Hindlimb muscle (tissue), 1 donor: Measurements from ENCODE around the gene PLD6. TPM values are rescaled to one million over a fixed set of nuclear protein-coding genes. Genes with fewer than 3 reads are reported as not detected.
"Not testable (repeated sequence)": the region's sequence is repeated elsewhere in the genome, so short reads cannot be mapped to it uniquely, and the experiment has no call there.

Experiments used
- DNase-seq: peaks from one replicate; pipeline ENCODE4 v3.0.0-alpha.2; 2013
- polyA plus RNA-seq: library from polyadenylated mRNA; unstranded; fragments of 120-200 nt; gene quantifications from one replicate; pipeline ENCODE4 v1.2.1, GENCODE V29; 2013; ENCODE audit not compliant: insufficient read length

PLD6 gene
- polyA plus RNA-seq, 1 donor: 5.0 TPM

DNA sequence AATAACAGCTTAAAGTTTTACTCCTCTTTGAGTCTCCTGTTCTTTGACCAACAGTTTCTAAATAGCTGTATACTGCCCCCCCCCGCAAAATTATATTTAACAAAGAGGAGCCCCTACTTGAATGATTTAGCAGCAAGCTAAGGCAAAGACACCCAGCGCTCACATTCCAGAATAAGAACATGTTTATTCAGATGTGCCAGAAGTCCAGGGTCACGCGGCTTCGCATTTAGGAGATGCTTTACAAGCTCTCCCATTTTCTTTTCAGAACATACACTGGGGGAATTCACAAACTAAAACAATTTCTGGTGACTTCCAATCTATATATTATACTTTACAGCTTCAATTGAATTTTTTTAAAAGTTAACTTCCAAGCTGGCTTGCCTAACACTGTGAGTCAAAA is 5.3 kb downstream of the PLD6 start:
- no peak for DNase-seq

DNA sequence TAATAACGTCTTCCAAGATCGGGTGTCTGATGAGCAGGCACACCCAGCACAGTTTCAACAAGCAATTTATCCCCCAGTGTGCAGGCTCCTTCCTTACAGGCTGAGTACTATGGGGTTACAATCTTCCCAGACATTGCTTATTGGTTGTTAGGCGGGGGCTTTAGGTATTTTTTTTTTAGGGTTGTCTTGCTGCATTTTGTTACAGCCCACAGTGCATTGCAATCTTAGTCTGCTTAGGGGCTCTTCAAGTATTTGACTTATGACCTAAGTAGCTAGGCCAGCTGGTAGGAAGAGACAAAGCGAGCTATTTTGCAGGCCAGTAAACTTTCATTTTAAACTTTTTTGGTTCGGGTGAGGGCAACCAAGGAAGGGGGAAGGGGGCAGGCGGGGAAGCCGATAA is 5.8 kb downstream of the PLD6 start:
- no peak for DNase-seq

DNA sequence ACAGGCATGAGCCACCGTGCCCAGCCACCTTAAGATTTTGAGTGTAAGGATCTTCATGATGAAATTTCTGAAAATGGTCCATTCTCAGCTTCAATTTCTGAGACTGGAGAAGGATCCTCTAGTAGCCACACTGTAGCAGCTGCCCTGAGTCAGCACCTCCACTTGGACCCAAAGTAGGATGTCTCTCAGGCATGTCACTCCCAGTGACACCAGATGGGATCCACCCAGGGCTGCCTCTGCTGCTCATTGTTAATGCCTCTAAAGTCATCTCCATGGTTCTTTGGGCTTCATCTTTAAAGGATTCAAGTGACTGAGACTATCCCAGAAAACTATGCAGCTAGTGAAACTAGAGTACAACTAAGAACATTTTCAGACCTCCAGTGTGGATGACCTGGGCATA is 7.9 kb downstream of the PLD6 start:
- DNase-seq: no peak

DNA sequence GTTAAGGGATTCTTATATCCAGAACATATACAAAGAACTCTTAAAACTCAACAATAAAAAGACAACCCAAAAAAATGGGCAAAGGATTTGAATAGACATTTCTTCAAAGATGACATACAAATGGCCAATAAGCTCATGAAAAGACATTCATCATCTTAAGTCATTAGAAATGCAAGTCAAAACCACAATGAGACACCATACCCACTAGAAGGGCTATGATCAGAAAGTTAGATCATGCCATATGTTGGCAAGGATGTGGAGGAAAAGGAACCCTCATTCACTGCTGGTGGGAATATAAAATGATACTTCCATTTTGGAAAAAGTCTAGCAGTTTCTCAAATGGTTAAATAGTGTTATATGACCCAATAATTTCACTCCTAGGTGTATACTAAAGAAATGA is 9.4 kb downstream of the PLD6 start:
- DNase-seq: no peak

DNA sequence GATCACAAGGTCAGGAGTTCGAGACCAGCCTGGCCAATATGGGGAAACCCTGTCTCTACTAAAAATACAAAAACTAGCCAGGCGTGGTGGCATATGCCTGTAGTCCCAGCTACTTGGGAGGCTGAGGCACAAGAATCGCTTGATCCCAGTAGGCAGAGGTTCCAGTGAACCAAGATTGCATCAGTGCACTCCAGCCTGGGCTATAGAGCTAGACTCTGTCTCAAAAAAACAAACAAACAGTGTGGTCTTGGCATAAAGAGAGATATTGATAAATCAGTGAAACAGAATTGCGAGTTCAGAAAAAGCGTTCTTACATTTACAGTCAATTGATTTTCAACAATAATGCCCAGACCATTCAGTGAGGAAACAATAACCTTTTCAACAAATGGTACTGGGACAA is 10.7 kb downstream of the PLD6 start:
- DNase-seq: not testable (repeated sequence)

DNA sequence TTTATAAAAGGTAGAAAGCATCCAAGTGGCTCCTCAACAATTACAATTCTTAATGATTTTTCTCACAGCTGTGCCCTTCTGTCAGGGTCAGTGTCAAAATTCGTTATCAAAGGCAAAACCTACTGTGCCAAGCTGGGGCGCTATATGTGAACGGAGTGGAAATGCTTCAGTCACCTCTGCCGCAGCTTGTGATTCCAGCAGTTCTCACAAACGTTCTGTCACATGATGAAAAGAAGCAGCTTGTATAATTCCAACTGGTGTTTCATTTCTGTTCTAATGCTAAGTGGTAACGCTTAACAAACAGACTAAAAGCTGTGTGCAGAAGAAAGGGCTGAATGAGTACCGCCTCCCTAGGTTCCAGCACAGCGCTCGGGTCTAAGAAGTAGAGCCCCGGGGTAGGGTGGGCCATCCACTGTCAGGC is 14.2 kb downstream of the PLD6 start:
- DNase-seq: no peak

DNA sequence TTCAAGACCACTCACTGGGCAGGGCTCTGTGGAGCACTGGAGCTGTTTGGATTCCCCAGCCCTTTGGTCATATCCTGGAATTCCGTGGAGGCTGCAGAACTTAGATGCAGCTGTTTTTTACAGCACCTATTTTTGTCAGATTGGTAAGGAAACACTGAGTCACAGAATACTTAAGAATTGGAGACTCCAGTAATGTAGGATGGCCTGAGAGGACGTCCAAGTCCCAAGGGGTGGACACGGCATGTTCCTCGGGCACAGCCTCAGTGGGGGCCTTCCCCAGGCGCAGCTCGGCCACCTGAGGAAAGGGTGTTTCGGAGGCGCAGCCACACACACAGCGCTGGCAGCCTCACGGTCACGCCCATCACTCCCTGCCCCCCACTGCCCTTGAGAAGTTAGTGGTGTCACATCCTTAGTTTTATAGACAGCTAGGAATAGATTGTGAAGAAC is 14.8 kb downstream of the PLD6 start:
- no peak for DNase-seq

DNA sequence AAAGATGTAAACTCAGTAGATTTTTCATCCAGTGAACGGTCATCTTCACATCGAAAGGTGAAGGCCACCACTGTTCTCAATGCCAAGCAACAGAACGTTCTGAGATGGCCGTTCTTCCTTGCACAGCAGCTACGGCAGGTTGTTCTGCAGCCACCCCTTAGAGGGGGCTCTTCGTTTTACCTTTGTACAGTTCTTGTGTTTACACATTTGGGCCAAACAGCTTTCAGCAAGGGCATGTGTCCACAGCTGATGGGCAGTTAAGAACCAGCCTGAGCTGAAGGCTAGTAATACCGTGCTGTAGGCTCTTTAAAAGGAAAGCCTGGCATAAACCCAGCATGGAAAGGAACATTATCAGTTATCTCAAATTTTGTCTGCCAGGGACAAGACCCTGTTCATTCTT is 15.9 kb downstream of the PLD6 start:
- DNase-seq: no peak

DNA sequence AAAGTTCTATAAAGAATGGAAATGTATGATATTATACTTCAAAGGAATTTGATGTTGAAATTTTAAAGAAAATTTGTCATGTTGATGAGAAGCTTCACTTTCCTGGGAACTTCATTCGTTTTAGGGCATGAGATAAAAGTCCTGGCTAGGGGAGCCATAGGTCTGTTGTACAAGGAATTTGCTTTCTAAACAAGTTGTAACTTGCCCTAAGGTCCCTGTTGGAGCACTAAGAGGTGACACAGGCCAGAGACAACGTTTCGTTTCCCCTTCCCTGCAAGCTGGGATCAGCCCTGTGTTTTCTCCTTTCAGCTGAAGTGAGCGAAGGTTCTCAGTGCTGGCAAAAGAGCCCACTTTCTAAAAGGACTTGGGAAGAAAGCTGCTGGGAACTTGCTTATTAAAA is 16.6 kb downstream of the PLD6 start:
- DNase-seq: no peak

DNA sequence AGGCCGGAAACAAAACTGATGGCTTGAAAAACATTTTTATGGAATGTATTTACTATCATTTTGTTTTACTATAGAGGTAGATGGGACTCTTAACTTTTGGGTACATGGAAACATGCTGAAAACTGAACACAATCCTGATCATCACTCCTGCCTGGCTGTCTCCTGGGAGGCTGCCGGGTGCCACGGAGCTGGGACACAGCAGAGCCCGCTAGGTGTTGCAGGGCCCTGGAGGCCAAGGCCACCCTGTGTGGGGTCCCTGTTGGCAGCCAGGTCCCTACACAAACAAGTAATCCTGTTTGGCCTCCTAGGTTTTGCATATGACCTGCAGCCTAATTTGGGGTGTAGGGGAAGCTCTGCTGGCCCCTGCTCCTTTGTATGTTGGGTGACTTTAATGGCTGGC is 17.5 kb downstream of the PLD6 start:
- DNase-seq: no peak

DNA sequence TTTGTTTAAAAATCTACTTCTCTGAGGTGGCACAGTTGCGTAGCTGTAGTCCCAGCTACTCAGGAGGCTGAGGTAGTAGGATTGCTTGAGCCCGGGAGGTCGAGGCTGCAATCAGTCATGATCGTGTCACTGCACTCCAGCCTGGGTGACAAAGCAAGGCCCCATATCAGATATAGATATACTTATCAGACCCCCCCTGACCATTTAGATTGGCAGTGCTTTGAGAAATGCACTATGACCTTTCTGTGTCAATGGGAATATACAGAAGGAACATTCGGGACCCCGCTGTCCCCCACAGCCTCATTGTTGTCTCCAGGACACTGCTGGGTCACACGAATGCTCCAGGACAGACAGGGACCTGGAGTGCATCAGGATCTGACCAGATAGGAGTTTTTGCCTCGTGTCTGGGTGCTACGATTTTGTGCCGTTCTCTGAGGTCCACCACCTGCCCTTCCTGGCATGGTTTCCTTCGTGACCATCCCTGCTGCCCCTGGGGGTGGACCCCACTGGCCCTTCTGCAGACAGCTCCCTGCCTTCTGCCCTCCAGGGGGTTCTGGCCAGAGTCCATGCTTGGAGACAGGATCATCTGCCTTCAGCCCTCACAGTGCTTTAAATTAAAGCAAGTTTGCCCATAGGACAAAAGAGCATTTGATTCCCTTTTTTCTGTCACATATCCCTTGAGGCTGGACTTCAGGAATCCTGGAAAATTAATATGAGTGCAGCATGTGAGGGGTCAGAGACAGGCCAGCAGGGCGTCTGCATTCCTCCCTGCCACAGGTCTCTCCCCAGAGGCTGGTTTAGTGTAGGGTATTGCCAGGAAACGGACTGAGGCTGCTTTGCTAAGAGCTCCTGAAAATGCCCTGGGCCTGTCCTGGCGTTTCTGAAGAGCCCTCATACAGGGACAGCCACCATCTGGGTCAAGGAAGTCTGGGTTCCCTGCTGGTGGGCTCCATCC is 19.3 kb downstream of the PLD6 start:
- no peak for DNase-seq

DNA sequence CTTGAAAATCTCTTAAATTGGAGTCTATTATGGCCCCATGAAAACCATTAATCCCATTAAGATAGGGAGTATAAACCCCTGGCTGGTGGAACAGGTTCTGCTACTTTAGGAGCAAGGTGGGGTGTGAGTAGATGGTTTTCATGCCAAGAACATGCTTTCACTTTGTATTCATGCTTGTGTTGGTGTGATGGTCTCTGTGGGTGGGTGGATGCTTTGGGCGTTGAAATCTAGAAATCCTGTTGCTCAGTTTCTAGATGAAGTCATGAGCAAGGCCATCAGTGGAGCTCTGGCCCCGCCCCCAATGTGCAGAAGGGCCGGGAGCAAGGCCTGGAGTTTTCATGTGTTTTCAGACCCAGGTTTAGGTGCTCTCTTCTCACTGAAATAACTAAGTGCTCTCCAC is 20.1 kb downstream of the PLD6 start:
- DNase-seq: no peak

DNA sequence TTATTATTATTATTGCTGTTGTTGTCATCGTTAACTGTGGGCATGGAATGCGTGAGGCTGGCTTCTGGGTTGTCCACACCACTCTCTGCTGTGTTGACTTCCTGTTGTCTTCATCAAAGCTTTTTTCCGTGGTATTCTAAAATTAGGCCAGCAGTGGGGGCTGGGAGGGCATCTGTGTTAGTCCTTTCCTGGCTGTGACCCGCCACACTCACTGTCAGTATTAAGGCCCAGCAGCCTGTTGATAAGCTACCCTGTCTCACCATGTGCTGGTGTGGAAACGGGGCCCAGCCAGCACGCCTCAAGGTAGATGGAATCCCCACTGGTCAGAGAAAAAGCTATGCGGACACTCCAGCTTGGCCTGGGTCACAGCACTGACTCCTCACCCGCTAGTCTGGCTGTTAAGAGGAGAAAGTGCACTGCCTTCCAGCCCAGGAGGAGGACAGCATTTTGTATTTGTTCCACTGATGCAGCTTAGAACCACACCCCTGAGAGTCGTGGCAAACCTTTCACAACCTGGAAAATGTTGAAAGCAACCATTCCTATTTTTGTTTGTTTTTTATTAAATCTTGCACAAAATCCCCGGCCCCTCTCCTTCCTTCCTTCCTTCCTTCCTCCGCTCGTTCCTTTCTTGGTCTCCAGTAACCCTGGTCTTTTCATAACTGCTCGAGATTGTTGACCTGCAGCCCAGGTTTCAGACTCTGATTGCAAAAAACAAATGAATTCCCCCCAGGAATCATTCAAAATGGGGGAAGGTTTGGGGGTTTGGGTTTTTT is 21.0 kb downstream of the PLD6 start:
- DNase-seq: not testable (repeated sequence)

DNA sequence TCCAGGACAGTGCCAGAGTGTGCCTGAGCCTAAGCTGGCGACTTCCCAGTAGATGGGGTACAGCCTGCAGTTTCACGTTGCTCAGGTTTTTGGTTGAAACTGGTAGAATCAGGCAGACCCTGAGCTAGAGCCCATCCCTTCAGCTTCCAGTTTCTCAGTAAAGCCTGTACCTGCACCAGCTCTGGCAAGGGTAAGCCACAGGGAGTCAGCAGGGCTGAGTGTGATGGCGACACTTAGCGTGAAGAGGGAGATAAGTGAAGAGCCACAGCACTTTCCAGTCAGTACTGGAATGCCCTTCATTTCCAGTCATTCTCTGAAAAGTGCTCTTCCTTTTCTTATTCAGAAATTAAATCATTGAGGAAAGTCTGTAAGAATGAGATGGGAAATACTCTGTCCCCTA is 22.4 kb downstream of the PLD6 start:
- no peak for DNase-seq

DNA sequence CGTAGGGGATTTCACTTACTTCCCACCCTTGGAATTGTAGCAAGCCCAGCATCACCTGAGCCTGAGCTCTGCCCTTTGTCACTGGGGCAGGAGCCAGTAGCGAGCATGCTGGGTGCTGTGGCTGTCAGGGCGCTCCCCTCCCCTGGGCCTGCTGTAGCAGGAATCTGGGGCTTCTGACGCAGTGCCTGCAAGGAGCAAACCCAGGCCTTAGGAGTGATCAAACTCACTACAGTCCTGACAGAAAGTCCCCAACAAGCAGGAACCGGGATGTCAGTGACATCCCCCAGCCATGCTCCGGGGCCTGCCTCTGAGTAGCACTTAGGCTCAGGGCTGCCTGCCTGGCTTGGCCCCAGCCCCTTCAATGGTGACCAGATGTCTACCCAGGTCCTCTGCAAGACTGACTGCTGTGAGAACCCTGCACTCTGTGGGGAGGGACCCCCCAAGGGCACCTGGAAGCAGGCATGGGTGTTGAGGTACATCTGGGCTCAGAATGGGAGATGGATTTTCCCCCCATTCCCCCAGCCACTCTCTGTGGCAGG is 23.5 kb downstream of the PLD6 start:
- DNase-seq: no peak

DNA sequence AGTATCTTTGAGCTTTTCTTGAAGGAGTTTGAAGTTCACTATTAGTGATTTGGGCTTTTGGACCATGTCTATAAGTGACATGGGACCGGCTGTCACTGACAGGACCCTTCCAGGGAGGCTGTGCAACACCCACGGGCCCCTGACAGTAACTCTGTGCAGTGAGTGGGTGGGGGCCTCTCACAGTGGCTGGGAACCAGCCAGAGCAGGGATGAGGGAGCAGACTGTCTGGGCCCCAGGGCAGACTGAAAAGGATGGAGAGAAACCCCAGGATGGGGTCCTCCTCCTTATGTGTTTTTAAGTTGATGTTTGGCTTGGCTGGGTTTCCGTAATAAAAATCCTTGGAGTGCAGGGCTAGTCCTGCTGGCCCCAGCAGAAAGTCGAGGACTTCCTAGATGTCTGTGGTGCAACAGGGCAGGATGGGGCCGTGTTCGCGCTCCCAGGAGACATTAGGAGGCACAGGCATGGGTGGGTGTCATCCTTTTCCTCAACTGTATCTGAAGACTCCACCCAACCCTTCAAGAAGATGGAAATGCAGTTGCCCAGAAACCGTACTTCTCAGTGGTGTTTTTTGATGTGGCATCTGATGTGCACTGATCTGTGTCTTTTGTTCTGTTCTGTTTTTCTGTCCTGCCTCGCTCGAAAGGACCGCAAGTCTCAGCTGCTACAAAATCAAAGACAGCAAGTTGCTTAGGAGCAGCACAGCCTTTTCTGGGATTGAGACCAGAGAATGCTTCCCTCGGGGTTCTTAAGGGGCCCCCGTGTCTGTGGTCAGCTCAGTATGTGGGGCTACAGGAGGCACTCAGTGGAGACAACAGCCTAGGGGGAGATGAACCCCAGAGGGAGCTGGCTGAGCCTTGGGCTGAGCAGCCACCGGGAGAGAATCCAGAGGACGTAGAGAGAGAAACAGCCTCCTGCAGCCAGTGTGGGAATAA is 24.2 kb downstream of the PLD6 start:
- no peak for DNase-seq

DNA sequence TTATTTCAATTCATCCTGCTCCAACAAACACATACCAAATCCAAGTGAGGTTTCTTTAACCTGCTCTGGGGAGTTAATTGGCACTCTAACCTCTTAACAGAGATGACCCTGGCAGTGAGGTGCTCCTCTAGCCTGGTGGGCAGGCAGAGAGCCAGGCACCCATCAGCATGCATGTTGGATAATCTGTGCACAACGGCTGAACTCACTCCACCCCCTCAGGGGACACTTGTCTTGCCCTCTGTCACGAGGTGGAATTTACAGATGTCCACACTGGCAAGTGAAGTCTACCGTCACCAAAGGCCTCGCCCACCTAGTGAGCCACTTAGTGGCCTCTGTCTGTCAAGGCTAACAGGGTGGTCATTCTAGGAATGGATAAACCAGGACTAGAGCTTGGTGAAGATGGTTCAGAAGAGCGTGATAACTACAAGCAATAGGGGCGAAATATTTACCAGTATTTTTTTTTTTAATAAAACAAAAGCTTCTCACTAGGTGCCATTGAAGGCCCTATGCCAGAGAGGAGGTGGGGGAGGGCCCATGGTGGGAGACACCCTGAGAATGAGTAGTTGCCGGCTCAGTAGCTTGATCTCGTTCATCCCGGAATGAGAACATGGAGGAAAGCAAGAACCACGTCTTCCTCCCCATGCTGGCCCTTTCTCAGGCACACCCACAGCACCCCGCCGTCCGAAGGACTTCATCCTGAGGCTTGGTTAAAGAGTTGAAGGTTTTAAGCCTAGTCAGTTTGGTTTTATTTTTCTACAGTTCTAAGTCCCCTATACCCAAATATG is 25.2 kb downstream of the PLD6 start:
- DNase-seq: no peak

DNA sequence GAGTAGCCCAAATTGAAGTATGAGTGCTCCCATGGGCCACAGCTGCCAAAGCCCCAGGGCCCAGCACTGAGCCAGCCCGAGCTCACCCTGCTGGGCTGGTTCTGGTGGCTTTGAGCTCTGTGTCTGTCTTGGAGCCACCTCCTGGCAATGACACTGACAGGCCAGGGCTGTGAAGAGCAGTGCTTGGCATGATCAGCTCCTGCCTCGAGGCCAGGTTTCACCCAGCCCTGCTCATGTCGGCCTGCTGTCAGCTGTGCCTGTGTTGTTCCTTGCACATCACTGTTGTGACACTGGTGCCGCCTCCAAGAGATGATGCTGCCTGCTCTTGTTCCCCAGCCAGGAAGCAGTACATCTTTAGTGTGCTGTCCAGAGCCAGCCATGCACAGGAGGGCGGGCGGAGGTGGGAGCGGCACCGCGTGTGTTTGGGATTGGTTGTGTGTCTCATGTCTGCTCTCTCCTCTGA is 26.0 kb downstream of the PLD6 start:
- DNase-seq: no peak

DNA sequence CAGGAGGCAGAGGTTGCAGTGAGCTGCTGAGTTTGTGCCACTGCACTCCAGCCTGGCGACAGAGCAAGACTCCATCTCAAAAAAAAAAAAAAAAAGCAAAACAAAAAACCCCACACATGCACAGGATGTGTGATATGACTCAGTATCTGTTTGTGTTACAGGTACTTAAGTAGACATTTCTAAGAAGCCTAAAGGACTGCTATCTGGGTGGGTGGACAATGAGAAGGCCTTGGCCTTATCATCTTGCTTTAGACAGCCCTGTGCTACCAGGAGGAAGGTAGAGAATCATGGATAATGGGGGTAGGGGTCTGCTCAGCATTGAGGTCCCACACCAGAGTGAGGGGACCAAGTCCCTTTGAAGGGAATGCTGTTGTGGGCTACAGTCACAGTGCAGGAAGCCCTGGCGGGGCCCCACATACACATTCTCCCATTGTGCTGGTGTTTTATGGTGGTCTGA is 26.7 kb downstream of the PLD6 start:
- DNase-seq: no peak

DNA sequence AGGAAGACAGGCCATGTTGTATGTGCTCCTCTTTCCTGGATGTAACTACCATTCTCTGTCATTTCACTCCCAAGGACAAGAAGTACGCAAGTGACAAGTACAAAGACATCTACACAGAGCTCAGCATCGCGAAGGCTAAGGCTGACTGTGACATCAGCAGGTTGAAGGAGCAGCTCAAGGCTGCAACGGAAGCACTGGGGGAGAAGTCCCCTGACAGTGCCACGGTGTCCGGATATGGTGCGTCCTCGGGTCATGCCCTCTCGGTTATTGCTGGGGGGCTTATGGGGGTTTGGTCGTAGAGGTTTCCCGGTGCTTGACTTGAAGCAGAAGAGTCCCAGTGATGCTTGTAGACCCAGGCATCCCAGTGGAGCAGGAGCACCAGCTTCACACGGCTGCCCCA is 29.0 kb downstream of the PLD6 start:
- no peak for DNase-seq

DNA sequence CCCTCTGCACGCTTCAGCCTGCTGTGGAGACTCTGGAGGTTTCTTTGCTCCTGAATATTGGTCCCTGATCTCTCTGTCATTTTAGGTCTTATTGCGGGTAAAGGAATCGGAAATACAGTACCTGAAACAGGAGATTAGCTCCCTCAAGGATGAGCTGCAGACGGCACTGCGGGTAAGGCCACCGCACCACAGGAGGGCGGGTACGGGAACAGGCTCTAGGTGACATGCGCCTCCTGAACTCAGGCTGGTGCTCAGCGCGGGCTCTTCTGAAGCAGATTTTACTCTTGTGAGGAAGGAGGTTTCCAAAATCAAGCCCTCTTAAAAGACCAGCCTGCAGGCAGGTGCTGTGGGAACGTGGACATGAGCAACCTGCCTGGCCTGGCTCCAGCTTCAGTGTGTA is 29.8 kb downstream of the PLD6 start:
- no peak for DNase-seq
